Trophoblast cell (in vitro differentiated cells and primary cell): ENCODE data around the gene KLF6. TPM values are rescaled to one million over a fixed set of nuclear protein-coding genes. Genes with fewer than 3 reads are reported as not detected.

Experiments
- DNase-seq, 2 donors: peaks; one replicate each; pipeline ENCODE4 v3.0.0-alpha.2; 2016
- H2AFZ ChIP-seq: 2 replicates; pipeline ENCODE4 v1.6.1; 2013; ENCODE audit warnings: low read length, moderate library complexity, mild to moderate bottlenecking; ENCODE audit not compliant: insufficient read depth, poor library complexity
- H2AK5ac ChIP-seq: 2 replicates; pipeline ENCODE4 v1.6.1; 2013; ENCODE audit warnings: mild to moderate bottlenecking, low read length
- H2BK120ac ChIP-seq: 2 replicates; pipeline ENCODE4 v1.6.1; 2013; ENCODE audit warnings: low read length, mild to moderate bottlenecking, moderate library complexity; ENCODE audit not compliant: insufficient read depth, poor library complexity
- H2BK12ac ChIP-seq: 2 replicates; pipeline ENCODE4 v1.6.1; 2013; ENCODE audit warnings: mild to moderate bottlenecking, low read length, moderate library complexity
- H2BK5ac ChIP-seq: 2 replicates; pipeline ENCODE4 v1.6.1; 2013; ENCODE audit warnings: low read length, low read depth, moderate library complexity, mild to moderate bottlenecking; ENCODE audit not compliant: poor library complexity
- H3K14ac ChIP-seq: 2 replicates; pipeline ENCODE4 v1.6.1; 2013; ENCODE audit warnings: mild to moderate bottlenecking, low read length
- H3K18ac ChIP-seq: 2 replicates; pipeline ENCODE4 v1.6.1; 2013; ENCODE audit warnings: mild to moderate bottlenecking, low read length
- H3K23ac ChIP-seq: 2 replicates; pipeline ENCODE4 v1.6.1; 2013; ENCODE audit warnings: low read length
- H3K27ac ChIP-seq: 2 replicates; pipeline ENCODE4 v1.5.1; 2013; ENCODE audit warnings: low read depth, mild to moderate bottlenecking, inconsistent platforms, low read length, moderate library complexity
- H3K27me3 ChIP-seq: 2 replicates; pipeline ENCODE4 v1.6.1; 2013; ENCODE audit warnings: inconsistent platforms, mild to moderate bottlenecking, low read length, moderate library complexity; ENCODE audit not compliant: insufficient read depth
- H3K36me3 ChIP-seq, 2 experiments: 1 replicate in 1 of 2; 2 replicates in 1 of 2; pipeline ENCODE4 v1.6.1; 2013; ENCODE audit warnings: low read length in 2 of 2, mild to moderate bottlenecking in 2 of 2, moderate library complexity in 1 of 2; ENCODE audit not compliant: insufficient read depth in 2 of 2, control insufficient read depth in 1 of 2
- H3K4ac ChIP-seq: 2 replicates; pipeline ENCODE4 v1.6.1; 2013; ENCODE audit warnings: low read depth, mild to moderate bottlenecking, low read length, moderate library complexity
- H3K4me1 ChIP-seq, 2 experiments: 1 replicate in 1 of 2; 2 replicates in 1 of 2; pipeline ENCODE4 v1.6.1; 2013; ENCODE audit warnings: low read length in 2 of 2, mild to moderate bottlenecking in 2 of 2, moderate library complexity in 1 of 2; ENCODE audit not compliant: insufficient read depth in 2 of 2, control insufficient read depth in 1 of 2
- H3K4me2 ChIP-seq: 2 replicates; pipeline ENCODE4 v1.6.1; 2013; ENCODE audit warnings: inconsistent platforms, mild to moderate bottlenecking, low read length, moderate library complexity
- H3K4me3 ChIP-seq: 2 replicates; pipeline ENCODE4 v1.5.1; 2013; ENCODE audit warnings: mild to moderate bottlenecking, low read depth, low read length, inconsistent platforms
- H3K79me1 ChIP-seq: one replicate; pipeline ENCODE4 v1.6.1; 2013; ENCODE audit warnings: low read length
- H3K79me2 ChIP-seq: 2 replicates; pipeline ENCODE4 v1.6.1; 2013; ENCODE audit warnings: low read length, mild to moderate bottlenecking; ENCODE audit not compliant: control insufficient read depth, insufficient read depth, poor library complexity
- H3K9ac ChIP-seq: 2 replicates; pipeline ENCODE4 v1.6.1; 2013; ENCODE audit warnings: mild to moderate bottlenecking, low read length
- H3K9me3 ChIP-seq: 2 replicates; pipeline ENCODE4 v1.6.1; 2013; ENCODE audit warnings: low read depth, mild to moderate bottlenecking, control low read depth, inconsistent platforms, low read length; ENCODE audit not compliant: insufficient read depth
- H4K12ac ChIP-seq: 2 replicates; pipeline ENCODE4 v1.6.1; 2013; ENCODE audit warnings: low read depth, mild to moderate bottlenecking, low read length, moderate library complexity
- H4K8ac ChIP-seq: 2 replicates; pipeline ENCODE4 v1.6.1; 2013; ENCODE audit warnings: low read depth, mild to moderate bottlenecking, low read length, moderate library complexity
- H4K91ac ChIP-seq: one replicate; pipeline ENCODE4 v1.6.1; 2013; ENCODE audit warnings: low read depth, mild to moderate bottlenecking, low read length, moderate library complexity
- WGBS: extraction: QIAGEN DNeasy Blood & Tissue Kit; methylation state at CpG from one replicate; pipeline ENCODE4 v1.1.7; 2013; ENCODE audit warnings: missing lambda C conversion rate; ENCODE audit not compliant: insufficient read length, insufficient coverage; ENCODE audit errors: extremely low coverage; 5-methylcytosine and 5-hydroxymethylcytosine counted together
- polyA plus RNA-seq: library from polyadenylated mRNA; stranded (reverse); fragments of 200-250 nt; gene quantifications from 2 replicates; pipeline ENCODE4 v1.2.3, GENCODE V29; 2013

Gene KLF6
- 113 TPM in 2 replicates for polyA plus RNA-seq

- peak within 1 kb of the TSS; percentile 93 for H2BK5ac ChIP-seq
- H3K14ac ChIP-seq: peak within 1 kb of the TSS; percentile 91
- H3K9ac ChIP-seq: peak within 1 kb of the TSS; percentile 100
- H4K91ac ChIP-seq: peak within 1 kb of the TSS; percentile 97
- H3K36me3 ChIP-seq: peaks cover 27 to 33% of the 10 kb centered on the region in 2 experiments
- no CpG with 5 or more reads among the region's 69 CpGs for WGBS
- peak within 1 kb of the TSS; percentile 46 for H2BK12ac ChIP-seq
- peak within 1 kb of the TSS; percentile 70 for H2AFZ ChIP-seq
- peak within 1 kb of the TSS; percentile 72 for H3K4me2 ChIP-seq
- peak within 1 kb of the TSS; percentile 88 for H4K8ac ChIP-seq
- peak within 1 kb of the TSS; percentile 99 for H3K4me3 ChIP-seq
- peak within 1 kb of the TSS; percentile 91 for H2BK120ac ChIP-seq
- DNase-seq: peak in 1 of 2 donors; percentile 53
- no peaks in the 10 kb centered on the region for H3K27me3 ChIP-seq
- H3K23ac ChIP-seq: no peak within 1 kb of the TSS
- peak within 1 kb of the TSS; percentile 91 for H3K18ac ChIP-seq
- H3K4ac ChIP-seq: peak within 1 kb of the TSS; percentile 97
- H3K79me1 ChIP-seq: peaks cover 51% of the 10 kb centered on the region
- peaks cover 45% of the 10 kb centered on the region for H3K79me2 ChIP-seq
- peak within 1 kb of the TSS; percentile 86 for H4K12ac ChIP-seq
- H2AK5ac ChIP-seq: peak within 1 kb of the TSS; percentile 73
- peaks cover 22 to 31% of the 10 kb centered on the region in 2 experiments for H3K4me1 ChIP-seq
- peaks cover 1% of the 10 kb centered on the region for H3K9me3 ChIP-seq
- peak within 1 kb of the TSS; percentile 98 for H3K27ac ChIP-seq
Measured at GRCh38 chr10:3784510-3785250, at the start of gene KLF6. Gene KLF6 (minus strand): TSS chr10:3785209. CDS start chr10:3785014, 195 bp downstream.

GRCh38 chr10:3834404-3834803 lies 49.4 kb upstream of the KLF6 start:
- Histone ChIP-seq H3K79me2 (peaks cover 1% of the 10 kb centered on the region), H2BK12ac (no peak overlapping the region), H2AFZ (no peak overlapping the region), H4K8ac (no peak overlapping the region), H3K4me1 (peaks cover 9 to 11% of the 10 kb centered on the region in 2 experiments), H3K4me2 (no peak overlapping the region), H3K4me3 (no peak overlapping the region), H4K12ac (no peak overlapping the region), H3K4ac (no peak overlapping the region), H3K23ac (peak overlapping the region; percentile 82), H3K18ac (no peak overlapping the region), H3K36me3 (no peaks in the 10 kb centered on the region), H3K79me1 (peaks cover 12% of the 10 kb centered on the region), H3K9ac (no peak overlapping the region), H3K27ac (no peak overlapping the region), H3K9me3 (no peaks in the 10 kb centered on the region), H2AK5ac (no peak overlapping the region), H3K27me3 (no peaks in the 10 kb centered on the region), H2BK5ac (no peak overlapping the region), H4K91ac (no peak overlapping the region), H3K14ac (no peak overlapping the region), H2BK120ac (no peak overlapping the region)
- WGBS: no CpG with 5 or more reads among the region's 6 CpGs
- DNase-seq: no peak

- Histone ChIP-seq H3K79me2 (peaks cover 2% of the 10 kb centered on the region), H3K23ac (no peak overlapping the region), H3K9me3 (no peaks in the 10 kb centered on the region), H4K8ac (no peak overlapping the region), H2BK12ac (peak overlapping the region; percentile 15), H2AFZ (no peak overlapping the region), H3K4me2 (no peak overlapping the region), H3K4me1 (peaks cover 15 to 17% of the 10 kb centered on the region in 2 experiments), H3K4me3 (no peak overlapping the region), H4K12ac (no peak overlapping the region), H3K14ac (no peak overlapping the region), H3K79me1 (peaks cover 18% of the 10 kb centered on the region), H2BK5ac (no peak overlapping the region), H3K27ac (no peak overlapping the region), H4K91ac (no peak overlapping the region), H3K9ac (no peak overlapping the region), H2BK120ac (no peak overlapping the region), H2AK5ac (peak overlapping the region; percentile 7), H3K27me3 (no peaks in the 10 kb centered on the region), H3K18ac (no peak overlapping the region), H3K36me3 (no peaks in the 10 kb centered on the region), H3K4ac (no peak overlapping the region)
- no CpG with 5 or more reads among the region's 6 CpGs for WGBS
- DNase-seq: no peak
Measured at GRCh38 chr10:3833046-3833445, 48.0 kb upstream of the KLF6 start.

- Histone ChIP-seq H3K4ac (no peak overlapping the region), H3K4me1 (peaks cover 21 to 25% of the 10 kb centered on the region in 2 experiments), H3K4me3 (no peak overlapping the region), H3K4me2 (no peak overlapping the region), H3K9me3 (peaks cover 4% of the 10 kb centered on the region), H4K8ac (no peak overlapping the region), H3K36me3 (no peaks in the 10 kb centered on the region), H2BK12ac (peak overlapping the region; percentile 78), H3K27ac (no peak overlapping the region), H3K79me2 (peaks cover 2% of the 10 kb centered on the region), H4K91ac (peak overlapping the region; percentile 61), H3K23ac (no peak overlapping the region), H2AK5ac (peak overlapping the region; percentile 54), H2BK5ac (no peak overlapping the region), H3K18ac (no peak overlapping the region), H3K14ac (no peak overlapping the region), H2AFZ (peak overlapping the region; percentile 13), H3K9ac (no peak overlapping the region), H3K79me1 (peaks cover 24% of the 10 kb centered on the region), H3K27me3 (no peaks in the 10 kb centered on the region), H2BK120ac (peak overlapping the region; percentile 39), H4K12ac (no peak overlapping the region)
- no CpG with 5 or more reads among the region's 5 CpGs for WGBS
- no peak for DNase-seq
Measured at GRCh38 chr10:3832022-3832786, 47.2 kb upstream of the KLF6 start.
